HCT116 (cell line): ENCODE results near the gene DGAT2. TPM values are rescaled to one million over a fixed set of nuclear protein-coding genes. Genes with fewer than 3 reads are reported as not detected.

ENCODE experiments used
- ATAC-seq: fragments of 200-7000 bp; cut with Tn5 transposase; 2 replicates; pipeline ENCODE4 v1.9.1; 2020; ENCODE audit warnings: mild to moderate bottlenecking, moderate library complexity
- BruUV-seq: library from RNA; stranded (reverse); fragments of 400-500 nt; replicated peaks from 2 replicates; lab custom pipeline; 2021; lab: Mats Ljungman, UMichigan
- CTCF ChIA-PET: fragments of 300-600 bp; sonication (Branson Sonifier 250); formaldehyde crosslinking; loops from one replicate; lab custom pipeline; 2021; ENCODE audit warnings: antibody characterized with exemption; lab: Charles Lee
- POLR2A ChIA-PET: fragments of 300-600, 350-600 bp; sonication (Branson Sonifier 250); formaldehyde crosslinking; loops from one replicate; lab custom pipeline; 2021; ENCODE audit warnings: antibody characterized with exemption; lab: Charles Lee
- RAD21 ChIA-PET, 2 experiments: fragments of 300-600 bp; sonication (Branson Sonifier 250); formaldehyde crosslinking; loops; one replicate each; lab custom pipeline; 2023; ENCODE audit warnings: low total read pairs in 2 of 2; ENCODE audit not compliant: uncharacterized antibody in 2 of 2, unreplicated experiment in 2 of 2, low non-redundant PET in 1 of 2; lab: Charles Lee
- DNase-seq: peaks from one replicate; pipeline ENCODE4 v3.0.0-alpha.2; 2010; ENCODE audit warnings: low read depth, low spot score
- H2AFZ ChIP-seq: fragments of 200-600 bp; shearing (Covaris generic), sonication (generic); 2 replicates; pipeline ENCODE4 v1.6.1; 2017; ENCODE audit warnings: low read depth, mixed run types, mixed read lengths, antibody characterized with exemption, low read length; ENCODE audit not compliant: poor library complexity, severe bottlenecking
- H3K27ac ChIP-seq: 2 replicates; pipeline ENCODE4 v1.5.1; 2012; ENCODE audit warnings: low read depth, low read length
- H3K27me3 ChIP-seq: fragments of 200-600 bp; sonication (generic); 2 replicates; pipeline ENCODE4 v1.6.1; 2016; ENCODE audit warnings: mixed run types, low read length, mixed read lengths; ENCODE audit not compliant: insufficient read depth
- H3K36me3 ChIP-seq, 2 experiments: fragments of 200-500 bp in 1 of 2; fragments of 200-600 bp in 1 of 2; sonication (Bioruptor generic) in 1 of 2; sonication (generic) in 1 of 2; 2 replicates each; pipeline versions ENCODE4 v1.5.1 to v1.6.1; 2014 to 2016; ENCODE audit warnings: low read length in 2 of 2, inconsistent platforms in 1 of 2, mixed read lengths in 1 of 2, mixed run types in 1 of 2; ENCODE audit not compliant: insufficient read depth in 2 of 2, control insufficient read depth in 1 of 2
- H3K4me1 ChIP-seq, 2 experiments: fragments of 200-600 bp in 1 of 2; sonication (generic) in 1 of 2; 2 replicates each; pipeline versions ENCODE4 v1.5.1 to v1.6.1; 2012 to 2017; ENCODE audit warnings: low read length in 2 of 2, inconsistent platforms in 1 of 2, mild to moderate bottlenecking in 1 of 2, mixed read lengths in 1 of 2, mixed run types in 1 of 2, moderate library complexity in 1 of 2; ENCODE audit not compliant: insufficient read depth in 2 of 2, control insufficient read depth in 1 of 2
- H3K4me2 ChIP-seq: fragments of 200-600 bp; sonication (generic); 2 replicates; pipeline ENCODE4 v1.6.1; 2017; ENCODE audit warnings: mixed run types, low read length, mixed read lengths
- H3K4me3 ChIP-seq, 2 experiments: fragments of 200-600 bp in 1 of 2; sonication (generic) in 1 of 2; replicated peaks in 1 of 2; 2 replicates each; pipeline ENCODE4 v1.5.1; 2011 to 2016; ENCODE audit warnings: low read length in 2 of 2, control low read depth in 1 of 2, low read depth in 1 of 2, mild to moderate bottlenecking in 1 of 2, mixed read lengths in 1 of 2, mixed run types in 1 of 2
- H3K79me2 ChIP-seq: fragments of 200-600 bp; sonication (generic); 2 replicates; pipeline ENCODE4 v1.6.1; 2017; ENCODE audit warnings: mild to moderate bottlenecking, mixed run types, low read length, moderate library complexity, mixed read lengths; ENCODE audit not compliant: insufficient read depth
- H3K9ac ChIP-seq: fragments of 200-600 bp; sonication (generic); 2 replicates; pipeline ENCODE4 v1.6.1; 2016; ENCODE audit warnings: low read length, mixed read lengths
- H3K9me2 ChIP-seq: fragments of 200-600 bp; sonication (generic), shearing (Covaris generic); 2 replicates; pipeline ENCODE4 v1.6.1; 2017; ENCODE audit warnings: mixed run types, mild to moderate bottlenecking, moderate library complexity; ENCODE audit not compliant: insufficient read depth
- H3K9me3 ChIP-seq, 2 experiments: fragments of 200-500 bp in 1 of 2; fragments of 200-600 bp in 1 of 2; sonication (Bioruptor generic) in 1 of 2; sonication (generic) in 1 of 2; 2 replicates each; pipeline ENCODE4 v1.6.1; 2014 to 2017; ENCODE audit warnings: low read length in 2 of 2, mixed read lengths in 2 of 2, inconsistent platforms in 1 of 2, low read depth in 1 of 2, mild to moderate bottlenecking in 1 of 2, mixed run types in 1 of 2, moderate library complexity in 1 of 2; ENCODE audit not compliant: control insufficient read depth in 1 of 2, insufficient read depth in 1 of 2
- H4K20me1 ChIP-seq: fragments of 200-600 bp; sonication (generic), shearing (Covaris generic); 2 replicates; pipeline ENCODE4 v1.6.1; 2017; ENCODE audit warnings: mixed run types, mild to moderate bottlenecking, moderate library complexity; ENCODE audit not compliant: insufficient read depth
- CBX3 ChIP-seq: IDR thresholded peaks from 2 replicates; pipeline ENCODE4 v1.6.1; 2012; ENCODE audit warnings: low read depth
- EZH2phosphoT487 ChIP-seq: fragments of 200-600 bp; IDR thresholded peaks from 2 replicates; pipeline ENCODE4 v1.6.1; 2018; ENCODE audit warnings: antibody characterized with exemption, borderline replicate concordance
- JUND ChIP-seq: IDR thresholded peaks from 2 replicates; pipeline ENCODE4 v1.6.1; 2012
- POLR2AphosphoS5 ChIP-seq: IDR thresholded peaks from 2 replicates; pipeline ENCODE4 v1.6.1; 2011; ENCODE audit warnings: mild to moderate bottlenecking, low read depth, low read length, moderate library complexity
- SIN3A ChIP-seq: IDR thresholded peaks from 2 replicates; pipeline ENCODE4 v1.6.1; 2012; ENCODE audit warnings: low read depth
- TCF7L2 ChIP-seq: IDR thresholded peaks from 2 replicates; pipeline ENCODE4 v1.7.0; 2011; ENCODE audit warnings: borderline replicate concordance, inconsistent platforms; ENCODE audit not compliant: insufficient read depth, insufficient read length; ENCODE audit errors: extremely low read depth
- intact Hi-C: fragments of 100-400 bp; cut with micrococcal nuclease; formaldehyde crosslinking; loops from 2 replicates; pipeline ENCODE4 v1.10.0; 2022
- total RNA-seq: library from RNA; stranded (reverse); gene quantifications from one replicate; pipeline ENCODE4 v1.2.1, GENCODE V29; 2021; ENCODE audit not compliant: unreplicated experiment
- TF ChIP-seq, protein P1 (sequence below): IDR thresholded peaks from 2 replicates; pipeline ENCODE4 v1.6.1; 2011; ENCODE audit warnings: mild to moderate bottlenecking, low read length, moderate library complexity; ENCODE audit not compliant: insufficient replicate concordance; ENCODE audit errors: extremely low read depth
- TF ChIP-seq, protein P2 (sequence below): IDR thresholded peaks from 2 replicates; pipeline ENCODE4 v1.6.1; 2012
- TF ChIP-seq, protein P3 (sequence below), 3 experiments: fragments of 200-600 bp in 1 of 3; sonication (generic) in 1 of 3; IDR thresholded peaks in 2 of 3; conservative IDR thresholded peaks in 1 of 3; 2 replicates each; pipeline ENCODE4 v1.5.1; 2012 to 2017; ENCODE audit warnings: low read depth in 2 of 3, low read length in 2 of 3, antibody characterized with exemption in 1 of 3, borderline replicate concordance in 1 of 3, control low read depth in 1 of 3, mild to moderate bottlenecking in 1 of 3, mixed read lengths in 1 of 3, mixed run types in 1 of 3, moderate library complexity in 1 of 3; ENCODE audit not compliant: insufficient read depth in 1 of 3
- TF ChIP-seq, protein P4 (sequence below): IDR thresholded peaks from 2 replicates; pipeline ENCODE4 v1.6.1; 2012; ENCODE audit warnings: low read depth
- TF ChIP-seq, protein P5 (sequence below): IDR thresholded peaks from 2 replicates; pipeline ENCODE4 v1.6.1; 2012

DGAT2 gene
- total RNA-seq, 1 experiment from 2014 or later, result 2.4 TPM

DNA sequence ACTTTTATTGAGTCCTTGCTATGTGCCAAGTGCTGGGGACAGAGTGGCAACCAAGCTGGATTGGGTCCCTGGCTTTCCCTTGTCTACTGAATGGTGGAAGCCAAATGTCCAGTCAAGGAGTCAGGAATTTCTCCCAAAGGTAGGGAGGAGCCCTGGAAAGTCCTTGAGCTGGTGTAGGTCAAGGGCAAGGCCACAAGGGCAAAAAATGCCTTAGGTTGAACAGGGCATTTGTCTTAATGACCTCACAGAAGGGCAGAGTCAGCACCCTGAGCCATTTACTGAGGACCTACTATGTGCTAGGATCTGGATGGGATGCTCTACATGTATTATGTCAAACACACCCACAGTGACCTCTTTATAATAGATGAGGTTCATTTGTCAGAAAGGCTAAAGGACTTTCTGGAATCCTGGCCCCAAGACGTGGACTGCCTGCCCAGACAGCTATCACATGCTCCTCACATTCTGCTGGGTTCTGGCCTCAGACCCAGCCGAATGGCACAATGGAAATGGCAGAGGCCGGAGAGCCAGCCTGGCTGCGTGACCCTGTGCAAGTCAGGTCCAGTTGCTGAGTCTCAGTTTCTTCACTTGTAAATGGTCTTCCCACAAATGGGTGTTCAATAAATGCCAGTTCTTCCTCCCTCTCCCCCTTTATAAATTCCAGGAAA, 33.3 kb upstream of the DGAT2 start:
- Histone ChIP-seq H3K27me3 (no peaks in the 10 kb centered on the region), H3K9ac (no peak overlapping the region), H3K9me2 (no peaks in the 10 kb centered on the region), H3K27ac (no peak overlapping the region), H4K20me1 (no peaks in the 10 kb centered on the region), H3K4me3 (no peak overlapping the region), H3K4me1 (no peaks in the 10 kb centered on the region), H3K9me3 (no peaks in the 10 kb centered on the region), H3K4me2 (no peak overlapping the region), H3K79me2 (no peaks in the 10 kb centered on the region), H2AFZ (no peak overlapping the region), H3K36me3 (no peaks in the 10 kb centered on the region)
- TF ChIP-seq TCF7L2 (no peak), JUND (no peak), EZH2phosphoT487 (no peak), CBX3 (no peak), SIN3A (no peak), POLR2AphosphoS5 (no peak)
- TF ChIP-seq, protein P1, sequence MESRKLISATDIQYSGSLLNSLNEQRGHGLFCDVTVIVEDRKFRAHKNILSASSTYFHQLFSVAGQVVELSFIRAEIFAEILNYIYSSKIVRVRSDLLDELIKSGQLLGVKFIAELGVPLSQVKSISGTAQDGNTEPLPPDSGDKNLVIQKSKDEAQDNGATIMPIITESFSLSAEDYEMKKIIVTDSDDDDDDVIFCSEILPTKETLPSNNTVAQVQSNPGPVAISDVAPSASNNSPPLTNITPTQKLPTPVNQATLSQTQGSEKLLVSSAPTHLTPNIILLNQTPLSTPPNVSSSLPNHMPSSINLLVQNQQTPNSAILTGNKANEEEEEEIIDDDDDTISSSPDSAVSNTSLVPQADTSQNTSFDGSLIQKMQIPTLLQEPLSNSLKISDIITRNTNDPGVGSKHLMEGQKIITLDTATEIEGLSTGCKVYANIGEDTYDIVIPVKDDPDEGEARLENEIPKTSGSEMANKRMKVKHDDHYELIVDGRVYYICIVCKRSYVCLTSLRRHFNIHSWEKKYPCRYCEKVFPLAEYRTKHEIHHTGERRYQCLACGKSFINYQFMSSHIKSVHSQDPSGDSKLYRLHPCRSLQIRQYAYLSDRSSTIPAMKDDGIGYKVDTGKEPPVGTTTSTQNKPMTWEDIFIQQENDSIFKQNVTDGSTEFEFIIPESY, result no peak
- TF ChIP-seq, protein P2, sequence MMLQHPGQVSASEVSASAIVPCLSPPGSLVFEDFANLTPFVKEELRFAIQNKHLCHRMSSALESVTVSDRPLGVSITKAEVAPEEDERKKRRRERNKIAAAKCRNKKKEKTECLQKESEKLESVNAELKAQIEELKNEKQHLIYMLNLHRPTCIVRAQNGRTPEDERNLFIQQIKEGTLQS, result no peak
- TF ChIP-seq, protein P3, sequence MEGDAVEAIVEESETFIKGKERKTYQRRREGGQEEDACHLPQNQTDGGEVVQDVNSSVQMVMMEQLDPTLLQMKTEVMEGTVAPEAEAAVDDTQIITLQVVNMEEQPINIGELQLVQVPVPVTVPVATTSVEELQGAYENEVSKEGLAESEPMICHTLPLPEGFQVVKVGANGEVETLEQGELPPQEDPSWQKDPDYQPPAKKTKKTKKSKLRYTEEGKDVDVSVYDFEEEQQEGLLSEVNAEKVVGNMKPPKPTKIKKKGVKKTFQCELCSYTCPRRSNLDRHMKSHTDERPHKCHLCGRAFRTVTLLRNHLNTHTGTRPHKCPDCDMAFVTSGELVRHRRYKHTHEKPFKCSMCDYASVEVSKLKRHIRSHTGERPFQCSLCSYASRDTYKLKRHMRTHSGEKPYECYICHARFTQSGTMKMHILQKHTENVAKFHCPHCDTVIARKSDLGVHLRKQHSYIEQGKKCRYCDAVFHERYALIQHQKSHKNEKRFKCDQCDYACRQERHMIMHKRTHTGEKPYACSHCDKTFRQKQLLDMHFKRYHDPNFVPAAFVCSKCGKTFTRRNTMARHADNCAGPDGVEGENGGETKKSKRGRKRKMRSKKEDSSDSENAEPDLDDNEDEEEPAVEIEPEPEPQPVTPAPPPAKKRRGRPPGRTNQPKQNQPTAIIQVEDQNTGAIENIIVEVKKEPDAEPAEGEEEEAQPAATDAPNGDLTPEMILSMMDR (IDR thresholded peaks at IDR 0.05 in 2 of 3, conservative IDR thresholded peaks at IDR 0.05 in 1 of 3; ENCODE audit: borderline replicate concordance in 1 of 3, insufficient read depth in 1 of 3, low read depth in 2 of 3, low read length in 2 of 3), result no peak
- TF ChIP-seq, protein P4, sequence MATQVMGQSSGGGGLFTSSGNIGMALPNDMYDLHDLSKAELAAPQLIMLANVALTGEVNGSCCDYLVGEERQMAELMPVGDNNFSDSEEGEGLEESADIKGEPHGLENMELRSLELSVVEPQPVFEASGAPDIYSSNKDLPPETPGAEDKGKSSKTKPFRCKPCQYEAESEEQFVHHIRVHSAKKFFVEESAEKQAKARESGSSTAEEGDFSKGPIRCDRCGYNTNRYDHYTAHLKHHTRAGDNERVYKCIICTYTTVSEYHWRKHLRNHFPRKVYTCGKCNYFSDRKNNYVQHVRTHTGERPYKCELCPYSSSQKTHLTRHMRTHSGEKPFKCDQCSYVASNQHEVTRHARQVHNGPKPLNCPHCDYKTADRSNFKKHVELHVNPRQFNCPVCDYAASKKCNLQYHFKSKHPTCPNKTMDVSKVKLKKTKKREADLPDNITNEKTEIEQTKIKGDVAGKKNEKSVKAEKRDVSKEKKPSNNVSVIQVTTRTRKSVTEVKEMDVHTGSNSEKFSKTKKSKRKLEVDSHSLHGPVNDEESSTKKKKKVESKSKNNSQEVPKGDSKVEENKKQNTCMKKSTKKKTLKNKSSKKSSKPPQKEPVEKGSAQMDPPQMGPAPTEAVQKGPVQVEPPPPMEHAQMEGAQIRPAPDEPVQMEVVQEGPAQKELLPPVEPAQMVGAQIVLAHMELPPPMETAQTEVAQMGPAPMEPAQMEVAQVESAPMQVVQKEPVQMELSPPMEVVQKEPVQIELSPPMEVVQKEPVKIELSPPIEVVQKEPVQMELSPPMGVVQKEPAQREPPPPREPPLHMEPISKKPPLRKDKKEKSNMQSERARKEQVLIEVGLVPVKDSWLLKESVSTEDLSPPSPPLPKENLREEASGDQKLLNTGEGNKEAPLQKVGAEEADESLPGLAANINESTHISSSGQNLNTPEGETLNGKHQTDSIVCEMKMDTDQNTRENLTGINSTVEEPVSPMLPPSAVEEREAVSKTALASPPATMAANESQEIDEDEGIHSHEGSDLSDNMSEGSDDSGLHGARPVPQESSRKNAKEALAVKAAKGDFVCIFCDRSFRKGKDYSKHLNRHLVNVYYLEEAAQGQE, result no peak
- TF ChIP-seq, protein P5, sequence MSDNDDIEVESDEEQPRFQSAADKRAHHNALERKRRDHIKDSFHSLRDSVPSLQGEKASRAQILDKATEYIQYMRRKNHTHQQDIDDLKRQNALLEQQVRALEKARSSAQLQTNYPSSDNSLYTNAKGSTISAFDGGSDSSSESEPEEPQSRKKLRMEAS, result no peak
- CTCF ChIA-PET, result interaction anchor here (0.8 to 1.6 kb wide), 2 partner anchors 11 to 12 kb away, joined by 3 to 5 read pairs; no protein-coding TSS in a partner anchor
- no peak for DNase-seq
- no peak for ATAC-seq
- RAD21 ChIA-PET, result no interaction called here
- POLR2A ChIA-PET, result no interaction called here
- intact Hi-C loops, result no loop called here
- no TSS peak for BruUV-seq
